K562 (cell line): ENCODE data around the gene SCGB1C2.

ENCODE experiments used
- CTCF ChIP-seq, 3 experiments: IDR thresholded peaks in 2 of 3; conservative IDR thresholded peaks in 1 of 3; 2 replicates each; pipeline ENCODE4 v1.5.1; 2011 to 2012; ENCODE audit warnings: low read length in 3 of 3, mild to moderate bottlenecking in 3 of 3, control low read depth in 2 of 3, improper control_type of control experiment in 1 of 3, inconsistent platforms in 1 of 3, low read depth in 1 of 3, mixed read lengths in 1 of 3, moderate library complexity in 1 of 3; ENCODE audit not compliant: insufficient read depth in 2 of 3
- IRF2 ChIP-seq: sonication (generic); formaldehyde crosslinking; IDR thresholded peaks from 2 replicates; pipeline ENCODE4 v1.8.1; 2022; ENCODE audit warnings: mild to moderate bottlenecking, missing genetic modification reagents
- JUND ChIP-seq, 2 experiments: IDR thresholded peaks; 2 replicates in 1 of 2; 3 replicates in 1 of 2; pipeline ENCODE4 v1.6.1; 2011; ENCODE audit warnings: borderline replicate concordance in 2 of 2, low read depth in 2 of 2, low read length in 2 of 2, improper control_type of control experiment in 1 of 2, missing biosample characterization in 1 of 2, missing genetic modification characterization in 1 of 2, missing genetic modification reagents in 1 of 2
- PRDM10 ChIP-seq: fragments of 450-650 bp; IDR thresholded peaks from 2 replicates; pipeline ENCODE4 v1.6.1; 2018; ENCODE audit not compliant: partially characterized antibody
- RBM34 ChIP-seq: fragments of 200-400 bp; formaldehyde crosslinking; IDR thresholded peaks from 2 replicates; pipeline ENCODE4 v1.6.1; 2018; ENCODE audit warnings: low read length, borderline replicate concordance; ENCODE audit not compliant: insufficient read depth

- TF ChIP-seq PRDM10 (no peak), IRF2 (CRISPR knock-in tag) (no peak), RBM34 (no peak), JUND (IDR thresholded peaks at IDR 0.05; ENCODE audit: borderline replicate concordance, low read depth, low read length) (no peak), JUND (tag; IDR thresholded peaks at IDR 0.05; ENCODE audit: borderline replicate concordance, low read depth, low read length) (no peak), CTCF (IDR thresholded peaks at IDR 0.05 in 2 of 3, conservative IDR thresholded peaks at IDR 0.05 in 1 of 3; ENCODE audit: insufficient read depth in 2 of 3, low read depth in 1 of 3, low read length in 3 of 3) (no peak)
Measured at GRCh38 chr17:146983-147761, 9.8 kb downstream of the SCGB1C2 start.
